HCT116 (cell line): ENCODE measurements around the gene TNFRSF8. TPM values are rescaled to one million over a fixed set of nuclear protein-coding genes. Genes with fewer than 3 reads are reported as not detected.

Source experiments
- ATAC-seq: fragments of 200-7000 bp; cut with Tn5 transposase; 2 replicates; pipeline ENCODE4 v1.9.1; 2020; ENCODE audit warnings: mild to moderate bottlenecking, moderate library complexity
- BruUV-seq: library from RNA; stranded (reverse); fragments of 400-500 nt; replicated peaks from 2 replicates; lab custom pipeline; 2021; lab: Mats Ljungman, UMichigan
- CTCF ChIA-PET: fragments of 300-600 bp; sonication (Branson Sonifier 250); formaldehyde crosslinking; loops from one replicate; lab custom pipeline; 2021; ENCODE audit warnings: antibody characterized with exemption; lab: Charles Lee
- POLR2A ChIA-PET: fragments of 300-600, 350-600 bp; sonication (Branson Sonifier 250); formaldehyde crosslinking; loops from one replicate; lab custom pipeline; 2021; ENCODE audit warnings: antibody characterized with exemption; lab: Charles Lee
- RAD21 ChIA-PET, 2 experiments: fragments of 300-600 bp; sonication (Branson Sonifier 250); formaldehyde crosslinking; loops; one replicate each; lab custom pipeline; 2023; ENCODE audit warnings: low total read pairs in 2 of 2; ENCODE audit not compliant: uncharacterized antibody in 2 of 2, unreplicated experiment in 2 of 2, low non-redundant PET in 1 of 2; lab: Charles Lee
- DNase-seq: peaks from one replicate; pipeline ENCODE4 v3.0.0-alpha.2; 2010; ENCODE audit warnings: low read depth, low spot score
- H2AFZ ChIP-seq: fragments of 200-600 bp; shearing (Covaris generic), sonication (generic); 2 replicates; pipeline ENCODE4 v1.6.1; 2017; ENCODE audit warnings: low read depth, mixed run types, mixed read lengths, antibody characterized with exemption, low read length; ENCODE audit not compliant: poor library complexity, severe bottlenecking
- H3K27ac ChIP-seq: 2 replicates; pipeline ENCODE4 v1.5.1; 2012; ENCODE audit warnings: low read depth, low read length
- H3K27me3 ChIP-seq: fragments of 200-600 bp; sonication (generic); 2 replicates; pipeline ENCODE4 v1.6.1; 2016; ENCODE audit warnings: mixed run types, low read length, mixed read lengths; ENCODE audit not compliant: insufficient read depth
- H3K36me3 ChIP-seq, 2 experiments: fragments of 200-500 bp in 1 of 2; fragments of 200-600 bp in 1 of 2; sonication (Bioruptor generic) in 1 of 2; sonication (generic) in 1 of 2; 2 replicates each; pipeline versions ENCODE4 v1.5.1 to v1.6.1; 2014 to 2016; ENCODE audit warnings: low read length in 2 of 2, inconsistent platforms in 1 of 2, mixed read lengths in 1 of 2, mixed run types in 1 of 2; ENCODE audit not compliant: insufficient read depth in 2 of 2, control insufficient read depth in 1 of 2
- H3K4me1 ChIP-seq, 2 experiments: fragments of 200-600 bp in 1 of 2; sonication (generic) in 1 of 2; 2 replicates each; pipeline versions ENCODE4 v1.5.1 to v1.6.1; 2012 to 2017; ENCODE audit warnings: low read length in 2 of 2, inconsistent platforms in 1 of 2, mild to moderate bottlenecking in 1 of 2, mixed read lengths in 1 of 2, mixed run types in 1 of 2, moderate library complexity in 1 of 2; ENCODE audit not compliant: insufficient read depth in 2 of 2, control insufficient read depth in 1 of 2
- H3K4me2 ChIP-seq: fragments of 200-600 bp; sonication (generic); 2 replicates; pipeline ENCODE4 v1.6.1; 2017; ENCODE audit warnings: mixed run types, low read length, mixed read lengths
- H3K4me3 ChIP-seq, 2 experiments: fragments of 200-600 bp in 1 of 2; sonication (generic) in 1 of 2; replicated peaks in 1 of 2; 2 replicates each; pipeline ENCODE4 v1.5.1; 2011 to 2016; ENCODE audit warnings: low read length in 2 of 2, control low read depth in 1 of 2, low read depth in 1 of 2, mild to moderate bottlenecking in 1 of 2, mixed read lengths in 1 of 2, mixed run types in 1 of 2
- H3K79me2 ChIP-seq: fragments of 200-600 bp; sonication (generic); 2 replicates; pipeline ENCODE4 v1.6.1; 2017; ENCODE audit warnings: mild to moderate bottlenecking, mixed run types, low read length, moderate library complexity, mixed read lengths; ENCODE audit not compliant: insufficient read depth
- H3K9ac ChIP-seq: fragments of 200-600 bp; sonication (generic); 2 replicates; pipeline ENCODE4 v1.6.1; 2016; ENCODE audit warnings: low read length, mixed read lengths
- H3K9me2 ChIP-seq: fragments of 200-600 bp; sonication (generic), shearing (Covaris generic); 2 replicates; pipeline ENCODE4 v1.6.1; 2017; ENCODE audit warnings: mixed run types, mild to moderate bottlenecking, moderate library complexity; ENCODE audit not compliant: insufficient read depth
- H3K9me3 ChIP-seq, 2 experiments: fragments of 200-500 bp in 1 of 2; fragments of 200-600 bp in 1 of 2; sonication (Bioruptor generic) in 1 of 2; sonication (generic) in 1 of 2; 2 replicates each; pipeline ENCODE4 v1.6.1; 2014 to 2017; ENCODE audit warnings: low read length in 2 of 2, mixed read lengths in 2 of 2, inconsistent platforms in 1 of 2, low read depth in 1 of 2, mild to moderate bottlenecking in 1 of 2, mixed run types in 1 of 2, moderate library complexity in 1 of 2; ENCODE audit not compliant: control insufficient read depth in 1 of 2, insufficient read depth in 1 of 2
- H4K20me1 ChIP-seq: fragments of 200-600 bp; sonication (generic), shearing (Covaris generic); 2 replicates; pipeline ENCODE4 v1.6.1; 2017; ENCODE audit warnings: mixed run types, mild to moderate bottlenecking, moderate library complexity; ENCODE audit not compliant: insufficient read depth
- CBX3 ChIP-seq: IDR thresholded peaks from 2 replicates; pipeline ENCODE4 v1.6.1; 2012; ENCODE audit warnings: low read depth
- EGR1 ChIP-seq: IDR thresholded peaks from 2 replicates; pipeline ENCODE4 v1.6.1; 2012; ENCODE audit warnings: low read depth
- ELF1 ChIP-seq: IDR thresholded peaks from 2 replicates; pipeline ENCODE4 v1.6.1; 2012; ENCODE audit warnings: low read depth, borderline replicate concordance
- TCF7L2 ChIP-seq: IDR thresholded peaks from 2 replicates; pipeline ENCODE4 v1.7.0; 2011; ENCODE audit warnings: borderline replicate concordance, inconsistent platforms; ENCODE audit not compliant: insufficient read depth, insufficient read length; ENCODE audit errors: extremely low read depth
- YY1 ChIP-seq: IDR thresholded peaks from 2 replicates; pipeline ENCODE4 v1.6.1; 2011; ENCODE audit warnings: low read length, low read depth, moderate library complexity, mild to moderate bottlenecking; ENCODE audit not compliant: insufficient replicate concordance; ENCODE audit errors: extremely low read depth
- intact Hi-C: fragments of 100-400 bp; cut with micrococcal nuclease; formaldehyde crosslinking; loops from 2 replicates; pipeline ENCODE4 v1.10.0; 2022
- total RNA-seq: library from RNA; stranded (reverse); gene quantifications from one replicate; pipeline ENCODE4 v1.2.1, GENCODE V29; 2021; ENCODE audit not compliant: unreplicated experiment

TNFRSF8 gene
- total RNA-seq, 1 experiment from 2014 or later, result 0.17 TPM

- Histone ChIP-seq H3K9me3 (no peaks in the 10 kb centered on the region), H3K4me2 (peak overlapping the region; percentile 85), H2AFZ (peak overlapping the region; percentile 98), H3K79me2 (no peaks in the 10 kb centered on the region), H3K27me3 (no peaks in the 10 kb centered on the region), H3K27ac (no peak overlapping the region), H4K20me1 (no peaks in the 10 kb centered on the region), H3K4me1 (peaks cover 24 to 28% of the 10 kb centered on the region in 2 experiments), H3K9ac (no peak overlapping the region), H3K36me3 (no peaks in the 10 kb centered on the region), H3K9me2 (no peaks in the 10 kb centered on the region), H3K4me3 (peak overlapping the region in 1 of 2 experiments; percentile 44; a peak in 2 of 4 replicates)
- ChIA-PET POLR2A (interaction anchor here (1.1 to 2.2 kb wide), 2 partner anchors 13 to 17 kb away, joined by 3 to 7 read pairs; no protein-coding TSS in a partner anchor), CTCF (interaction anchor here (2.4 kb wide), 1 partner anchor 53 kb away, joined by 13 read pairs; no protein-coding TSS in a partner anchor), RAD21 (no interaction called here)
- intact Hi-C loops, result no loop called here
- DNase-seq, result no peak
- ATAC-seq, result no peak
- no TSS peak for BruUV-seq
- no peak for TF ChIP-seq ELF1
- 0 out of 2 replicates have a peak, but pooled peaks have one; percentile 3 for TF ChIP-seq CBX3
- TF ChIP-seq YY1, result no peak
Measured at GRCh38 chr1:12177156-12177998, 114.3 kb downstream of the TNFRSF8 start.

- TF ChIP-seq YY1 (no peak), EGR1 (no peak), CBX3 (0 out of 2 replicates have a peak, but pooled peaks have one; percentile 1), TCF7L2 (peak; percentile 20)
- no peaks in the 10 kb centered on the region for H3K9me2 ChIP-seq
- H2AFZ ChIP-seq, result peak overlapping the region; percentile 98
- no TSS peak for BruUV-seq
- intact Hi-C loops, result no loop called here
- peak overlapping the region; percentile 85 for H3K4me2 ChIP-seq
- CTCF ChIA-PET, result interaction anchor here (2.4 kb wide), 1 partner anchor 53 kb away, joined by 13 read pairs; no protein-coding TSS in a partner anchor
- ATAC-seq (peak; percentile 78), DNase-seq (peak; percentile 35)
- no peaks in the 10 kb centered on the region for H4K20me1 ChIP-seq
- H3K4me3 ChIP-seq, result peak overlapping the region; percentile 2 to 44; a peak in 3 of 4 replicates
- no peaks in the 10 kb centered on the region for H3K9me3 ChIP-seq
- H3K36me3 ChIP-seq, result no peaks in the 10 kb centered on the region
- H3K4me1 ChIP-seq, result peaks cover 24 to 28% of the 10 kb centered on the region in 2 experiments
- H3K27me3 ChIP-seq, result no peaks in the 10 kb centered on the region
- peak overlapping the region; percentile 12 for H3K9ac ChIP-seq
- H3K79me2 ChIP-seq, result no peaks in the 10 kb centered on the region
- RAD21 ChIA-PET, result no interaction called here
- POLR2A ChIA-PET, result interaction anchor here (1.1 to 2.2 kb wide), 2 partner anchors 13 to 18 kb away, joined by 3 to 7 read pairs; no protein-coding TSS in a partner anchor
- no peak overlapping the region for H3K27ac ChIP-seq
Measured at GRCh38 chr1:12177999-12178441, 114.9 kb downstream of the TNFRSF8 start.
